Epithelial cell of esophagus (primary cell): ENCODE results near the gene SOHLH1.

Experiments
- DNase-seq: peaks from one replicate; pipeline ENCODE4 v3.0.0; 2010; ENCODE audit warnings: low read depth
- H3K4me3 ChIP-seq: 2 replicates; pipeline ENCODE4 v1.5.1; 2011; ENCODE audit warnings: mild to moderate bottlenecking, low read length, control low read depth
- CTCF ChIP-seq: IDR thresholded peaks from 2 replicates; pipeline ENCODE4 v1.5.1; 2011; ENCODE audit warnings: low read depth, mild to moderate bottlenecking, low read length, control low read depth, inconsistent platforms; ENCODE audit not compliant: insufficient read depth; ENCODE audit errors: missing control alignments

SOHLH1 gene

DNA sequence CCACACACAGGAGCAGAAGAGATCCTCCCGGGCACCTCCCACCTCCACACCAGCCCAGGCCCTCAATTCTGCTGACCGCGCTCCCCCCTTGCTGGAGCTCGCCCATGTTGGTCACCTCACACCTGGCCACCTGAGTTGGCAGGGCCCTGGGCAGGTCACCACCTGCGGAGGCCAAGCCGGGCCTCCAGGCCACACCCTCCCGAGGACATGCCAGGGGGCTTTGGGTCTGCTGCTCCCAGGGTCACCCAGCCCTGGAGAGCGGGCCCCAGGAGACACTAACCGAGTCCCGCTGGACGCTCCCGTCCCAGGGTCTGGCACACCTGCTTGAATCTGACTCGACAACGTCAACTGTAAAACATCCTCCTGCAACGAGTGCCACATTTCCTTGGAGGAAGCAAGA is 2.1 kb downstream of the SOHLH1 start:
- no peak overlapping the region for H3K4me3 ChIP-seq
- TF ChIP-seq CTCF = no peak
- DNase-seq = no peak

GRCh38 chr9:135696446-135696845 is 2.8 kb downstream of the SOHLH1 start:
- TF ChIP-seq CTCF = no peak
- H3K4me3 ChIP-seq = no peak overlapping the region
- DNase-seq = no peak

DNA sequence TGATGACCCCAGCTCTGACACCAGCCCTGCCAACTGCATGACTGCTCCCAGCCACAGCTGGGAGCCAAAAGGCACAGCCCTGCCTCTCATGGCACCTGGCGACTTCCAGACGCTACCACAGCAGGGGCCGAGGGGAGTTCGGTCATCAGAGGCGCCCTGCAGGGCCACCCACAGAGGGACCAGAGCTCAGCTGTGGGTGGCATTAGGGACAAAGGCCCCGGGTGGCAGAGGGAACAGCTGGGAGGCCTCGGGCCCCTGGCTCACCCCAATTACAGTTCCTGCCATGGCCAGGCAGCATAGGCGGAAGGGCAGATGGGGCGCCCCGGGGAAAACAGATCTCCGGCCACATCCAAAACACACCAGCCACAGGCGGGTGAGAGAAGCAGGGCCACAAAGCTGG is 3.6 kb downstream of the SOHLH1 start:
- no peak for DNase-seq
- no peak for TF ChIP-seq CTCF

GRCh38 chr9:135695036-135695435 is 4.2 kb downstream of the SOHLH1 start:
- H3K4me3 ChIP-seq = no peak overlapping the region
- no peak for DNase-seq
- TF ChIP-seq CTCF = no peak

More for the DNA sequence above, 3.6 kb downstream of the SOHLH1 start:
- H3K4me3 ChIP-seq = no peak overlapping the region

DNA sequence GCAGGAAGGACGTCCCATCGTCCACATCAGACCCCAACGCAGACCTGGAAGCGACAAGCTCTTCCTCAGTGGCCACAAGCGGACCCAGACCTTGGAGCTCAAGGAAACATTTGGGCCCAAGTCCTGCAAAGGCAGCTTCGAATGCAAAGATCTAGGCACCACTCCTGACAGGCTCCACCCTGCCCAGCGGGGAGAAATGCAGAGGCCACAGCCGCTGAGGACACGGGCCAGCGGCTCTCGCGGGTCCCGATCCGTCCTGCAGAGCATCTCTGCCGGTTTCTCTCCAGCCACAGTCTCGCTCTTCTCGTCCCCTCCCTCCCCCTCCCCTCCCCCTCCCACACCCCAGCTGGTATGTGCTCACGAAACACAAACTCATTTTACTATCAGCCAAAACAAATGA is 4.9 kb downstream of the SOHLH1 start:
- TF ChIP-seq CTCF = no peak
- no peak overlapping the region for H3K4me3 ChIP-seq
- no peak for DNase-seq

DNA sequence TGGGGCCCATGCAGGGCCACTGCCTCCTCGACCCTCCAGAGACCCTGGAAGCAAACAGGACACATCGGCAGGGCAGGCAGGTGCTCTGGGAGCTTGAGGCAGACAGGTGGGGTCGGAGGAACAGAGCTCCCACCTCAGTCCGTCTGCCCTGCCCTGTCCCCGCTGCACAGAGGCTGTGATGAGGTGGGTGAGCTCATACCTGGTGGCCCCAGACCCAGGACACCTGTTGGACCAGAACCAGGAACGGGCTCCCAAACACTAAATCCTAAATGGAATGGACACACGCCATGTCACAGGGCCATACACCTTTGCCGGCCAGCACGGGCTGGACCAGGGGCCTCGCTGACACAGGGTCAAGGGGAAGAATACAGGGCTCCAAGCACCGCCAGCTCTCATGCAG is 5.5 kb downstream of the SOHLH1 start:
- no peak for TF ChIP-seq CTCF
- no peak overlapping the region for H3K4me3 ChIP-seq

DNA sequence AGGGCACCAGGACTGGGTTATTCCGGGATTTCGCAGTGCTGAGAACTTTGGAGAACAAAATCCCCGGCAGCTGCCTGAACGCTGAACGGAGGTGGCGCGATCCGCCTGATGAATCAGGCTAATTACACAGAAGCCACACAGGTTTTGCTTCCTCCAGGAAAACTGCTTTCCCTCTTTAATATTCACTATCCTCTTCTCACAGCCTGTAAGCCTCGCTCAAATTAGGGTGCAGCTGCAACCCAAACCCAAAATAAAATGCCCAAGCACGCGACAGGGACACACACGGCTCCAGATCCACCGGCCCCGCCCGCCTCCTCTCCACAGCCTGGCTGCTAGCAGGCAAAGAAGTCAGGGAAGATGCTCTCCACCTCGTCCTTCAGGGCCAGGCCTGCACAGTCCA is 6.0 kb downstream of the SOHLH1 start:
- no peak overlapping the region for H3K4me3 ChIP-seq

More for the DNA sequence above, 5.5 kb downstream of the SOHLH1 start:
- no peak for DNase-seq

More for the DNA sequence above, 6.0 kb downstream of the SOHLH1 start:
- TF ChIP-seq CTCF = no peak
- peak; percentile 5 for DNase-seq
